Fibroblast of villous mesenchyme (primary cell): ENCODE results near the gene DLGAP1. TPM values are rescaled to one million over a fixed set of nuclear protein-coding genes. Genes with fewer than 3 reads are reported as not detected.

Experiments
- DNase-seq: peaks from one replicate; pipeline ENCODE4 v3.0.0-alpha.2; 2010; ENCODE audit warnings: low read depth
- H3K4me3 ChIP-seq: 2 replicates; pipeline ENCODE4 v1.5.1; 2011; ENCODE audit warnings: low read depth, mild to moderate bottlenecking, low read length
- total RNA-seq: library from RNA; depleted of rRNA; stranded (reverse); fragments of >200 nt; gene quantifications from 2 replicates; pipeline ENCODE4 v1.2.3, GENCODE V29; 2012
- TF ChIP-seq, protein P1 (sequence below): IDR thresholded peaks from 2 replicates; pipeline ENCODE4 v1.5.1; 2012; ENCODE audit warnings: low read depth, mild to moderate bottlenecking, low read length; ENCODE audit not compliant: insufficient read depth

Gene DLGAP1
- total RNA-seq, 1 donor = 0.86 TPM

DNA sequence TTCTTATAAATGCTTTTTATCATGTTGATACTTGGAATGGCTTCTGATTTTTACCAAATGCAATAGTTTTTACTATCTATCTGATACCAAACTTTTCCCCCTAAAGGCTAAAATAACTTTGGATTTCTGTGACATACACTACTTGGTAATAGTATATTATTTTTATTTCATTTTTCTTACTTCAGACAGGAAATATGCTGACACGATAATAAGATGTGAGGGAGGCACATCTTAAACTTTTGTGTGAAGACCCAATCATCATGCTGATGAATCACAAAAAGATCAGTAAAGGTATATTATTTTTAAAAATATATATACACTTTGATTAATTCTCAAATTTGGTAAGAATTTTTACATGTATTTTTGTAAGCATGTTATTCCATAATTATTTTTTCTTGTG is 882.3 kb downstream of the DLGAP1 start:
- TF ChIP-seq, protein P1, sequence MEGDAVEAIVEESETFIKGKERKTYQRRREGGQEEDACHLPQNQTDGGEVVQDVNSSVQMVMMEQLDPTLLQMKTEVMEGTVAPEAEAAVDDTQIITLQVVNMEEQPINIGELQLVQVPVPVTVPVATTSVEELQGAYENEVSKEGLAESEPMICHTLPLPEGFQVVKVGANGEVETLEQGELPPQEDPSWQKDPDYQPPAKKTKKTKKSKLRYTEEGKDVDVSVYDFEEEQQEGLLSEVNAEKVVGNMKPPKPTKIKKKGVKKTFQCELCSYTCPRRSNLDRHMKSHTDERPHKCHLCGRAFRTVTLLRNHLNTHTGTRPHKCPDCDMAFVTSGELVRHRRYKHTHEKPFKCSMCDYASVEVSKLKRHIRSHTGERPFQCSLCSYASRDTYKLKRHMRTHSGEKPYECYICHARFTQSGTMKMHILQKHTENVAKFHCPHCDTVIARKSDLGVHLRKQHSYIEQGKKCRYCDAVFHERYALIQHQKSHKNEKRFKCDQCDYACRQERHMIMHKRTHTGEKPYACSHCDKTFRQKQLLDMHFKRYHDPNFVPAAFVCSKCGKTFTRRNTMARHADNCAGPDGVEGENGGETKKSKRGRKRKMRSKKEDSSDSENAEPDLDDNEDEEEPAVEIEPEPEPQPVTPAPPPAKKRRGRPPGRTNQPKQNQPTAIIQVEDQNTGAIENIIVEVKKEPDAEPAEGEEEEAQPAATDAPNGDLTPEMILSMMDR = no peak
- no peak overlapping the region for H3K4me3 ChIP-seq
- DNase-seq = no peak

DNA sequence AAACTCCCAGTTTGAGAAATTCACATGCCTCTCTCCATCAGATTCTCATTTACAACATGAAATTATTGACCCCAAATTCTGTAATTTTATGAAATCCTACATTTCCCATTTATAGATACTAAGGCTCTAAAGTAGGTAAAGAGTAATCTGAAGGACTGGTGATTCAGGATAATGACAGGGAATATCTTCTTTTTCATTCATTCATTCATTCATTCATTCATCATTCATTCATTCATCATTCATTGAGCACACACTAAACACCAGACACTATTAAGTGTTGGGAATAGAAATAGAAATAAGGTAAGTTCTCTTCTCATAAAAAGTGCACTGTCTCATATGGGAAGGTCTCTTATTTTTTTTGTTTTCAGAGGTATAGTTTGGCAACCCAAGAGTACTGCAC is 888.3 kb downstream of the DLGAP1 start:
- DNase-seq = no peak
- H3K4me3 ChIP-seq = no peak overlapping the region
- TF ChIP-seq, protein P1 = no peak

DNA sequence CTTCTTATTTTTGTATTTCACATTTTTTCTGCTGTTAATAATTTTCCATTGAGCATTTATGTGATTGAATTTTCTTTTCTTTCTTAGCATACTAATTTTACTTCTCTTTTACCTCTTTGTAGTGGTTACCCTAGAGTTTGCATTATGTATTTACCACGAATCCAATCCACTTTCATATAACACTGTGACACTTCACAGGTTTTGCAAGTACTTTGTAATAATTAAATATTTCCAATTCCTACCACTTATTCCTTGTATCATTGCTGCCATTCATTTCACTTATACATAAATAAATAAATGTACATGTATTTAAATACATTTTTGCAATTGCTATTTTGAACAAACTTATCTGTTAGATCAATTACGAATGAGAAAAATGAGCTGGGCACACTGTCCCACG is 894.4 kb downstream of the DLGAP1 start:
- TF ChIP-seq, protein P1 = no peak
- no peak for DNase-seq

DNA sequence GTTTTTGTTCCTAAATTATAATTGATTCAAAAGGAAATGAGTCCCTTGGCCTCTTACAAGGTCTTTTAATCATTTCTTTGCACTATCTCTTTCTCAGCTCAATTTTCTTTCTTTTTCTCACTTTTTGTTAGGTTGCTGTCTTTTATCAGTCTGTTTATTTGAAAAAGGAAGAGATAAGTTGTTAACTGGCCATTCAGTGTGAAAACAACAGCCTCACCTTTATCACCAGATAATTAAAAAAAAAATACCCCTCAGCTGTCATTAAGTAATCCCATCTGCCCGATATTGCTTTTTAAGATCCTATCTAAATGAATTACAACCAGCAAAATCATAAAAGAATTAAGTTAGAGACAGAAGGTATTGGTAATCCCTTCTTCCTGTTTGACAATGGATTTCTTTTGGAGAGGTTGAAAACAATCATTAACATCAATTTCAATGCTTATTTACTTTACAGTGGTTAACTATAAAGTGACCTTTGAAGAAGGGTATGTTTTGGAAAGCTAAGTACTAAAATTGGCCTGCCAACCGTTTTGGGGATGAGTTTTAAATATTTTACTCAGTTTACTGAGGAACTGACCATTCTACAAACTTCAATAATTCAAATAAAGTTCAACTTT is 900.2 kb downstream of the DLGAP1 start:
- TF ChIP-seq, protein P1 = no peak
- no peak for DNase-seq
- no peak overlapping the region for H3K4me3 ChIP-seq

More for the DNA sequence above, 894.4 kb downstream of the DLGAP1 start:
- H3K4me3 ChIP-seq = no peak overlapping the region

DNA sequence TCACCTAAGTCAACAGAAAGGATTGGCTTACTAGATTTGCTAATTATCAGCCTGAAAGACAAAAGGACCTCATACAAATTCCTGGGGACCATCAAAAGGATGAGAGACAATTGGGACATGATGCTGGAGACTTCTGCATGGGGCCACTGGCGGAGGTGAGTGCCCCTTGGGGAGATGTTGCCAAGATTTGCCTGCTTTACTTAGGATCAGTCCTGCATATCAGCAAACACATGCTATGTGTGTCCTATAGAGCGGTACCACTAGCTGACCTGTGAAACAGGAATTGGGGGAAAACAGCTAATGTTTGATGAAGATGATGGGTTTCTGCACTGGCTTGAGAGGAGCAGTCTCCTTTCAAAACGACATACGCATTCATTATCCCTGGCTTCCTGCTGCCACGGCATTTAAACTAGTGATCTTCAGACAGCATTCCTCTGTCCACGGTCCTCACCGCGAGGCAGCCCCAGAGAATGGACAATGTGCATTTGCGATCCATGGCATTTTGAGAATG is 901.0 kb downstream of the DLGAP1 start:
- DNase-seq = peak; percentile 5
- TF ChIP-seq, protein P1 = no peak
- no peak overlapping the region for H3K4me3 ChIP-seq

DNA sequence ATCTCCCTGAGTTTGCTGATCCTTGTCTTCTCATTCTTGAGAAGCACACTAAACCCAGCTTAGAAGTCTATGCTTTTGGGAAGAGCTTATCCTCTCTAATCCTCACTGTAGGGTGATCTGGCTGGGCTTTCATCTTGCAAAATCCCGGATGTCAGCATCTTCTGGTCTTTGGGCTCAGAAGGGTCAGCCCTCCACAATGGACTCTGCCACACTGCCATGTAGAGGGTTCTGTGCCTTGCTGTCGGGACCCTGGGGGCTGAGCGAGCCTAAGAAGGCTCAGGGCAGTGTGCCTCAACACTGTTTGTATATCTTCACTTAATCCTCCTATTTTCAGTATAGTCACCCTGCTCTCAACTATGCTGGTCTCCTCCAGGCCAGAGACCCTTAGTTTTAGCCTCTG is 902.8 kb downstream of the DLGAP1 start:
- DNase-seq = no peak
- TF ChIP-seq, protein P1 = no peak

DNA sequence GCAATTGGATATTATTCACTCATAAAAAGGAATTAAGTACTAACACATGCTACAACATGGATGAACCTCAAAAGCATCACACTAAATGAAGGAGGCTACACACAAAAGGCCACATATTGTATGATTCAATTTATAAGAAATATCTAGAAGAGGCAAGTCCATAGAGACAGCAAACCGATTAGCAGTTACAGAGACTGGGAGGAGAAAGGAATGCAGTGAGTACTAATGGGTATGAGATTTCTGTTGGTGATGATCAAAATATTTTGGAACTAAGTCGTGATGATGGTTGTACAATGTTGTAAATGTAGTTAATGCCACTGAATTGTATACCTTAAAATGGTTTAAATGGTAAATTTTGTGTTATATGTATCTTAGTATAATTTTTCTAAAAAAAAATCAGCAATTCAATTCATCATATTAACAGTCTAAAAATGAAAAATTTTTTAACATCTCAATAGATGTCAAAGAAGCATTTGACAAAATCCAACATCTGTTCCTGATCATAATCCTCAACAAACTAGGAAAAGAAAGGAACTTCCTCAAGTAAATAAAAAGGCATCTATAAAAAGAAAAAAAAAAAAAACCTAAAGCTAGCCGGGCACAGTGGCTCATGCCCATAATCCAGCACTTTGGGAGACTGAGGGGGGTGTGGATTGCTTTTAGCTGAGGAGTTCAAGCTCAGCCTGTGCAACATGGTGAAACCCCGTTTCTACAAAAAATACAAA is 907.1 kb downstream of the DLGAP1 start:
- TF ChIP-seq, protein P1 = no peak
- no peak for DNase-seq

More for the DNA sequence above, 902.8 kb downstream of the DLGAP1 start:
- H3K4me3 ChIP-seq = no peak overlapping the region

More for the DNA sequence above, 907.1 kb downstream of the DLGAP1 start:
- H3K4me3 ChIP-seq = no peak overlapping the region
